ENCODE measurements around the gene ANKRD13B.

DNA sequence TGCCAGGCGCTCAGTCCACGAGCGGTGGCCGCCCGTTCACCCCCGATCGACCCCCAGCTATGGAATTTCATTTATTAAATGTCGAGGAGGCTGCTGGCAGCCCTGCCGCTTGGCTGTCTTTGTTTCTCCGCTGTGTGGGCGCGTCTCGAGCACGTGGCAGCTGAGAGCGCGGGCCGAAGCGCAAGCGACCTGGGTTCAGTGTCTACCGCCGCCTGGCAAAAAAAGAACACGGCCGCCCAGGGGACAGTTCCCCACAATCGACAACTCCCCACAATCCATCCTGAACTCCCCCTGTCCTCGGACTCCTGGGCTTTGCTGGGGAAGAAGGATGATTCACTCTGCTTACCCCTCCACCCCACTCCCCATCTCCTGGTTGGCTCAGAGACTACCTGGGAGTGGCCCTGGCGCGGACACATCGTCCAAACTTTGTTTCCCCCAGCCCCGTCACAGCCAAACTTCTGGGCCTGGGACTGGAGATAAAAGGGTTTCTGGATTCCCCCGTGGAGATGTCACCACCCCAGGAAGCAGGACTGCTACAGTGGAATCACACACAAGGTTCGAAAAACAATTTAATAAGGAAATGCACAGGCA, 1.7 kb upstream of the ANKRD13B start:
- TF ChIP-seq CTCF (IDR thresholded peaks at IDR 0.05) (no peak), POLR2A (IDR thresholded peaks at IDR 0.05) (no peak)
